Stomach (tissue), 4 donors: ENCODE measurements around the gene RANBP3.

Source experiments
- CTCF ChIP-seq, 7 experiments: fragments of 450-650 bp in 4 of 7; fragments of 200-600 bp in 3 of 7; sonication (generic) in 3 of 7; IDR thresholded peaks; one replicate each; pipeline ENCODE4 v1.5.1; 2016 to 2019; ENCODE audit warnings: antibody characterized with exemption in 7 of 7, control low read depth in 2 of 7, mild to moderate bottlenecking in 1 of 7
- EP300 ChIP-seq: sonication (generic); formaldehyde crosslinking; IDR thresholded peaks from one replicate; pipeline ENCODE4 v1.6.1; 2017; ENCODE audit warnings: antibody characterized with exemption
- POLR2A ChIP-seq, 4 donors: fragments of 450-650 bp; IDR thresholded peaks; one replicate each; pipeline ENCODE4 v1.6.1; 2016; ENCODE audit warnings: antibody characterized with exemption in 4 of 4, control low read depth in 2 of 4, mild to moderate bottlenecking in 1 of 4, moderate library complexity in 1 of 4
- POLR2AphosphoS5 ChIP-seq, 3 donors: sonication (generic); formaldehyde crosslinking; IDR thresholded peaks; one replicate each; pipeline ENCODE4 v1.6.1; 2016; ENCODE audit warnings: antibody characterized with exemption in 3 of 3

- TF ChIP-seq CTCF (IDR thresholded peaks at IDR 0.05) (no peak), POLR2A (IDR thresholded peaks at IDR 0.05) (no peak), POLR2AphosphoS5 (IDR thresholded peaks at IDR 0.05) (no peak), EP300 (no peak)
Measured at GRCh38 chr19:5900976-5901375, 77.0 kb downstream of the RANBP3 start.
